22Rv1 (cell line): ENCODE results near the gene GRAMD2B.

Experiments used
- CTCF ChIP-seq: fragments of 450-650 bp; IDR thresholded peaks from 2 replicates; pipeline ENCODE4 v1.5.1; 2017; ENCODE audit warnings: mild to moderate bottlenecking
- ZFX ChIP-seq: fragments of 450-650 bp; IDR thresholded peaks from 2 replicates; pipeline ENCODE4 v1.6.1; 2017; ENCODE audit warnings: antibody characterized with exemption, borderline replicate concordance

GRCh38 chr5:126385524-126386502 is 37.4 kb upstream of the GRAMD2B start:
- TF ChIP-seq CTCF (no peak), ZFX (no peak)
